Colonic mucosa (tissue), 4 donors: ENCODE results near the gene SEMA4F. TPM values are rescaled to one million over a fixed set of nuclear protein-coding genes. Genes with fewer than 3 reads are reported as not detected.

Experiments
- DNase-seq: peaks from one replicate; pipeline ENCODE4 v3.0.0-alpha.2; 2020
- H3K27ac ChIP-seq: fragments of 200-600 bp; one replicate; pipeline ENCODE4 v1.8.0; 2021
- H3K27me3 ChIP-seq: fragments of 200-600 bp; one replicate; pipeline ENCODE4 v1.8.0; 2021
- H3K36me3 ChIP-seq: fragments of 200-600 bp; one replicate; pipeline ENCODE4 v1.8.0; 2021
- H3K4me1 ChIP-seq: fragments of 200-600 bp; one replicate; pipeline ENCODE4 v1.8.0; 2021; ENCODE audit warnings: mild to moderate bottlenecking
- H3K4me3 ChIP-seq: fragments of 200-600 bp; one replicate; pipeline ENCODE4 v1.8.0; 2021
- H3K9ac ChIP-seq, 2 donors: one replicate each; pipeline ENCODE4 v1.7.0; 2013; ENCODE audit warnings: control low read depth in 2 of 2, low read depth in 2 of 2, low read length in 2 of 2
- H3K9me3 ChIP-seq: fragments of 200-600 bp; one replicate; pipeline ENCODE4 v1.8.0; 2021
- intact Hi-C: fragments of 100-400 bp; cut with DNase I; formaldehyde crosslinking; loops from one replicate; pipeline ENCODE4 v1.14.1; 2022
- total RNA-seq, 2 donors: library from RNA; stranded (reverse); fragmentation: NEBNext Ultra II Directional in 1 of 2; extraction: Animal tissue kit (Norgen Biotek cat#: 25700) in 1 of 2; gene quantifications; one replicate each; pipeline ENCODE4 v1.2.1, GENCODE V29; 2021
- TF ChIP-seq, protein P1 (sequence below): fragments of 200-600 bp; IDR thresholded peaks from one replicate; pipeline ENCODE4 v1.8.0; 2022; ENCODE audit warnings: antibody characterized with exemption, mild to moderate bottlenecking
- donor health status: healthy.
- donor health status: DM: no; HTN: no; CAD: no.
- donor health status: DM: no; HTN: no; CAD: no.

SEMA4F gene
- total RNA-seq, 2 donors from 2014 or later = 4.4 to 5.5 TPM

DNA sequence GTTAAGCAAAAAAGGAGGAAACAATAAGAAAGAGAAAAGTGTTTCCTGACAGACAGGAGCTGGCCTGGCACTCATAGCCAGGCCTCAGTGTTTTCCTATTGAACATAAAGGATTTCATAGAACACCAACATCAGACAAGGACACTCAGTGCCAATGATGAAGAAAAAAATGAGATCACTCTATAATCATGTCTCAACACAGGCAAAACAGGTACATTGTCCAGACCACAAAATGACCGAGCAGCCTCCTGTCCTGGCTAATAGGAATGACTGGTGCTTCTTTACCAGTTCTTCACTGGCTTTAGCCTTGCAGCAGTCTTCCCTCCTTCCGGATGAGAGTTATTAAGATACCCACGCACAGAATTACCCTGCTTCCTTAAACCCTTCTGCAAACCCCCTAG, 35.6 kb downstream of the SEMA4F start:
- intact Hi-C loops = loop anchor here (2.0 kb wide), 1 partner anchor 187 kb away; no protein-coding TSS in a partner anchor
- no peak overlapping the region for H3K27ac ChIP-seq
- no peak for DNase-seq
- H3K36me3 ChIP-seq = no peaks in the 10 kb centered on the region
- no peaks in the 10 kb centered on the region for H3K9me3 ChIP-seq
- TF ChIP-seq, protein P1, sequence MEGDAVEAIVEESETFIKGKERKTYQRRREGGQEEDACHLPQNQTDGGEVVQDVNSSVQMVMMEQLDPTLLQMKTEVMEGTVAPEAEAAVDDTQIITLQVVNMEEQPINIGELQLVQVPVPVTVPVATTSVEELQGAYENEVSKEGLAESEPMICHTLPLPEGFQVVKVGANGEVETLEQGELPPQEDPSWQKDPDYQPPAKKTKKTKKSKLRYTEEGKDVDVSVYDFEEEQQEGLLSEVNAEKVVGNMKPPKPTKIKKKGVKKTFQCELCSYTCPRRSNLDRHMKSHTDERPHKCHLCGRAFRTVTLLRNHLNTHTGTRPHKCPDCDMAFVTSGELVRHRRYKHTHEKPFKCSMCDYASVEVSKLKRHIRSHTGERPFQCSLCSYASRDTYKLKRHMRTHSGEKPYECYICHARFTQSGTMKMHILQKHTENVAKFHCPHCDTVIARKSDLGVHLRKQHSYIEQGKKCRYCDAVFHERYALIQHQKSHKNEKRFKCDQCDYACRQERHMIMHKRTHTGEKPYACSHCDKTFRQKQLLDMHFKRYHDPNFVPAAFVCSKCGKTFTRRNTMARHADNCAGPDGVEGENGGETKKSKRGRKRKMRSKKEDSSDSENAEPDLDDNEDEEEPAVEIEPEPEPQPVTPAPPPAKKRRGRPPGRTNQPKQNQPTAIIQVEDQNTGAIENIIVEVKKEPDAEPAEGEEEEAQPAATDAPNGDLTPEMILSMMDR = no peak
- no peak overlapping the region for H3K9ac ChIP-seq
- no peak overlapping the region for H3K4me3 ChIP-seq
- H3K27me3 ChIP-seq = no peaks in the 10 kb centered on the region
- peaks cover 6% of the 10 kb centered on the region for H3K4me1 ChIP-seq

DNA sequence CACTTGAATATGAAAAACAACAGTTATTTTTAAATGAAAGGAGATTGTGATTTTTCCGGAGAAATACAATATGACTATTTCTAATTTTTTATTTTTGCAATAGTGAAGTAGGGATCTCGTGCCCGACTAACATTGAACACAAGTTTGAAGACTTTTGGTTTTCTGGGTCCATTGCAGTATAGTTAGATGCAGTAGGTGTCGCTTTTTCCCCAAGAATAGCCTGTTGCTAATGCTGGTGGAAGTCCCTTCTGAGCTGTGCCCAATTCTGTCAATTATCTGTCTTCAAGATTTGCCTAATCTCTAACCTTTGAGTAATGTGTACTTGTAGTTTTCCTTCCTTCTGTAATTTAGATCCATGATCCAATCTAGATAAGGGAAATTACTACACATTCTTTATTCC, 36.5 kb downstream of the SEMA4F start:
- no peaks in the 10 kb centered on the region for H3K36me3 ChIP-seq
- H3K27ac ChIP-seq = no peak overlapping the region
- intact Hi-C loops = loop anchor here (2.0 kb wide), 1 partner anchor 186 kb away; no protein-coding TSS in a partner anchor
- TF ChIP-seq, protein P1 = peak; percentile 67
- DNase-seq = peak; percentile 63
- no peak overlapping the region for H3K9ac ChIP-seq
- H3K4me1 ChIP-seq = peaks cover 11% of the 10 kb centered on the region
- H3K4me3 ChIP-seq = no peak overlapping the region
- no peaks in the 10 kb centered on the region for H3K9me3 ChIP-seq
- H3K27me3 ChIP-seq = no peaks in the 10 kb centered on the region

DNA sequence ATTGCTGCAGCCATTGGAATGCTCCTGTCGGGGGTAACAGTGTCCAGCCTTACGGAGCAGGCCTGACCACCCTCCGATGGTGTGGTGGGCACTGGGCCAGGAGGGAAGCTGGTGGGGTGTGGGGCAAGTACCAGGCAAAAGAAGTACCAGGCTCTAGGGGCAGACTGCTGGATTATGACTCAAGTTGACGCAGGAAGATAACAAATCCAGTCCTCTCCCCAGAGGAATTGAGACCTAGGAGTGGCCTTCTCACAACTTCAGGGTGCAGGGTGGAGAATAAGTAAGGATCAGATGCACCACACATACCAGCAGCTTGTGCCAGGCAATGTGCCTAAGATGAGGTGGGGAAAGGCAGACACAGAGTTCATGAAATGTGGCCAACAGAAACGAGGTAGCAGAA, 37.9 kb downstream of the SEMA4F start:
- intact Hi-C loops = loop anchor here (2.0 kb wide), 1 partner anchor 185 kb away; no protein-coding TSS in a partner anchor
- TF ChIP-seq, protein P1 = no peak
- Histone ChIP-seq H3K9me3 (no peaks in the 10 kb centered on the region), H3K9ac (no peak overlapping the region), H3K4me1 (peaks cover 11% of the 10 kb centered on the region), H3K4me3 (no peak overlapping the region), H3K27ac (peak overlapping the region; percentile 78), H3K36me3 (no peaks in the 10 kb centered on the region), H3K27me3 (no peaks in the 10 kb centered on the region)
- DNase-seq = no peak

DNA sequence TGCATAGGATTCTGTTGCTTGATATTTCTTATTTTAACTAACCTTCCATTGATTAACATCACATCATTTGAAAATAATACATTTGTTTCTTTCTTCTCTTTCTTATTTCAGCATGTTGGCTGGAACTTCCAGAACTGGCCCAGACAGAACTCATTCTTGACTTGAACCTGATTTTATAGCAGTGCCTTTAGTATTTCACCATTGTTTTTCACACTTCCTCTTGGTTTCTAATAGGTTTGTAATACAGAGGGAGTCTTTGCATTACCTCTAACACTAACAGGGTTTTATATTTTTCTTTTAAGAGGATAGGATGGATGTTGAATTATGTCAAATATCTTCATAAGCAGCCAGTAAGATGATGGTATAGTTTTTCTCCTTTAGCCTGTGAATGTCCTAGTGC, 39.2 kb downstream of the SEMA4F start:
- Histone ChIP-seq H3K36me3 (no peaks in the 10 kb centered on the region), H3K4me3 (no peak overlapping the region), H3K27me3 (no peaks in the 10 kb centered on the region), H3K4me1 (peaks cover 11% of the 10 kb centered on the region), H3K9ac (no peak overlapping the region), H3K9me3 (no peaks in the 10 kb centered on the region), H3K27ac (peak overlapping the region; percentile 78)
- TF ChIP-seq, protein P1 = no peak
- intact Hi-C loops = no loop called here
- no peak for DNase-seq

DNA sequence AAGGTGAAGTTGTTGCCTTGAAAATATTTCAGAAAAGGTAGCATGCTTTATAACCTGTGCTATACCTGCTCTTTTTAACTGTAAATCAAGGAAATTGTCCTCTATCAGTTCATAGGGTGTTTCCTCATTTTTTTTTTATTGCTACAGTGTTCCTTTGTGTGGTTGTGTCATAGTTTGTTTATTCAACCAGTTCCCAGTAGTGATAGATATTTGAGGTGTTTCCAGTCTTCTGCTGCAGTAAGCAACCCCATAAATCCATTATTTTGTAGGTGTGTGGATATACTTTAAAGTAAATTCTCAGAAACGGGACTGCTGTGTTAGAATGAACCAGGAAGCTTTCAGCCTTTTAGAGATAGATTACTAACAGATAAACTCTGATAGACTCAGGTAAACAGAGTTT, 39.6 kb downstream of the SEMA4F start:
- Histone ChIP-seq H3K4me1 (peaks cover 11% of the 10 kb centered on the region), H3K27ac (peak overlapping the region; percentile 78)
- DNase-seq = no peak

More for the DNA sequence above, 39.6 kb downstream of the SEMA4F start:
- no peak overlapping the region for H3K4me3 ChIP-seq
- intact Hi-C loops = no loop called here
- no peaks in the 10 kb centered on the region for H3K36me3 ChIP-seq
- H3K9me3 ChIP-seq = no peaks in the 10 kb centered on the region
- peak overlapping the region in 1 of 2 donors; percentile 60 for H3K9ac ChIP-seq
- H3K27me3 ChIP-seq = no peaks in the 10 kb centered on the region
- TF ChIP-seq, protein P1 = no peak
